NCI-H774 (cell line): ENCODE results near the gene TMEM163.

ENCODE experiments used
- DNase-seq: peaks from one replicate; lab custom pipeline; 2025; lab: John Stamatoyannopoulos, UW

TMEM163 gene

DNA sequence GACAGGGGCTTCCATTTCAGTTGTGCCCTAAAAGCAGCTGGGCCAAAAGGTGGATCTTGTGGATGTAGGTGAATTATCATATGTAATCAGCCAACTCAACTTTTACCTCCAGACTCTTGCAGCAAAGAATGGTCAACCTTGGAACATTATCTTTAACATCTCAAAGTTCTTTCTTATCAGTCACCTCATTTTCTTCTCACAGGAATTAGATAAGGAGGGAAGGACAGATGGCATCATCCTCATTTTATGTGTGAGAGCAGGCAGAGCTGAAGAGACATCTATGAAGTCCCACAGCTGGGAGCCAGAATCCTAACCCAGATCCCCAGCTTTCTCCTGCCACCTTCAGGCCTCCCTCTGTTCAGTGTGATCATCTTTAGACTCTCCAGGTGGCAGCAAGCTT lies 282.9 kb downstream of the TMEM163 start:
- no peak for DNase-seq

DNA sequence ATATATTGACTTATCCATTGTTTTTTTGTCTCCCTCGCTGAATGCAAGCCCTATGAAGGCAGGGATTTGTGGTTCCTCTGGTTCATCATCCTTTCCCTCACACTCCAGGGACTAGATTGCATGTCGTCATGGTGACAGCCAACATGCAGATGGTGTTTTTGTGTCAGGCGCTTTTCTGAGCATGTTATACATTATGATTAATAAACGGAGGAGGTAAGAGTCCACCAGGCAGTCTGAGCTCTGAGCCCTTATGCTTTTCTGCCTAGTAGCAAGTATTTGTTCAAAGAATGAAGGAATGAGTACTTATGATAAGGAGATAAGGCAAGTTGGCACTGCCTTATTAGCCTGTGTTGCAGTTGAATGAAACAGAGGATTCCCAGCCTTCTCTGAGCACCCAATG lies 283.3 kb downstream of the TMEM163 start:
- no peak for DNase-seq

DNA sequence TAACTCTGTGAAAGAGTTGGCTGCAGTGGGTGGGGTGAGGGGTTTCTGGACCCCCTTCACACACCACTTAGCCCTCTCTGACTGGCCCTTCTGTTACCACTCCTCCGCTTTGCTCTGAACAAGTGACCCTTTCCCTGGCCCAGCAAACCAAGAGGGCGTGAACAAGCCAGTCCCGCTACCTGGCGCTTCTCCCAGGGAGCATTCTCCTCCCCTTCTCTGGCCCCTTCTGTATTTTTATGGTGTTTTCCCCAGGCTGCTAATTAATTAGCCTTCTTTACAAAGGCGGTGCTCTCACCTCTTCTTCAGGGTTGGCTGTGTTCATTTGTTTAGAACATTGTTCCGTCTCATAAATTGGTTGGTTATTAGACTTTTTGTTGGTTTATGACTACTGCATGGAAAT lies 284.8 kb downstream of the TMEM163 start:
- DNase-seq, result no peak

DNA sequence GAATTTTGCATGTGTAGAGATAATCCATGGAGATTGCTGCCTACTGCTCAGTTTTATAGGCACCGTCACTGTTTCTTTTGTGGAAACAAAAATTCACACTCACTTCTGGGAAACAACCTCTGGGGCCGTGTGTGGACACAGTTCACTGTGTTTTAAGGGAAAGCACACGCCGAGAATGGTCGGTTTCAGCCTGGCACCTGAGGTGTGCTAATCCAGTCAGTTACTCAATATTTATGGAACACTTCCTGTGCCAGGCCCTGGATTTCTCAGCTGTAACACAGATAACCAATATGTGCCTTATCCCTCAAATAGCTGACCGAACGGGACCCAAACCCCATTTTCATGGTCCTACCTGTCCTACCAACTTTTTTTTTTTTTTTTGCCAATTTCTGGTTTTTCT lies 285.3 kb downstream of the TMEM163 start:
- DNase-seq, result no peak

DNA sequence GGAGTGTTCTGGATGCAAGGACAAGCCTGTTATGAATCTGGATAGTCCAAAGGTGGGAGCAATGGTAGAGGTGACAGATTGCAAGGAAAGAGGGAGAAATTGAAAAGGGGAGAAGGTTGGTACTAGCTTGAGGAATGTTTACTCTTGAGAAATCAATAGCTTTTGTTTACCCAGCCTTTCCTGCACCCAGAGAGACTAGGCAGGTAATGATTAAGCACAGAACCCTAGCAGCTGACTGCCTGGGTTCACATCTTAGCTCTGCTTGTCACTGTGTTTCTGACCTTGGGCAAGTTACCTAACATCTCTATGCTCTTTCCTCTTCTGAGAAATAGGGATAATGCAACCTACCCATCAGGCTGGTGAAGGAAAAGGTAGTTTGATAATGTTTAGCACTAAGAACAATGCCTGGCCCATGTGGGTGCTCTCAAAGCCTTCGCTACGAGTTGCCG lies 286.3 kb downstream of the TMEM163 start:
- no peak for DNase-seq

DNA sequence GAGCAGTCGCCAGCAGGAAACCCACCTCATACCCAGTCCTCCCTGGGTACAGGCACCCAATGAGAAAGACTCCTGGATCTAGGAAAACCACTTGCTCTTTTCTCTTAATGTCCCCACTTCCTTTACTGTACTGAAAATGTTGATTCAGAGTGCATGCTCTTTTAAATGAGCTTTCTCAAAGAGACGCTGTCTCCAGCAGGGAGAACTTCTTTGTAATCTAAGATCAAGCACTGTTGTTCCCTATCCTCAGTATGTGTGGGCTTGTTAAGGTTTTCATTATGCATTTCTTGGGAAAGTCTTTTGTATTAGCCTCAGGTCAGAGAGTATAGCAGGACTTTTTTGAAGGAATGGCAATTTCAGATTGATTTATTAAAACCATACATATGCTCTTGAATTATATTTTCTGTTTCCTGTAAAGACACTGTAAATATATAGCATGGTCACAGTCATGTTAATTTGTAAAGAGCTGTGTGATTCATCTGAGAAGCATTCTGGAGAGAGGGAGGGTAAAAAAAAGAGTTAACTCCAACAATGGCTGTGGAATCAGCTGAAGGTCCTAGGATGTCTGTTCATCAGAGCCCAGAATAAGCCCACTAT lies 286.9 kb downstream of the TMEM163 start:
- no peak for DNase-seq

DNA sequence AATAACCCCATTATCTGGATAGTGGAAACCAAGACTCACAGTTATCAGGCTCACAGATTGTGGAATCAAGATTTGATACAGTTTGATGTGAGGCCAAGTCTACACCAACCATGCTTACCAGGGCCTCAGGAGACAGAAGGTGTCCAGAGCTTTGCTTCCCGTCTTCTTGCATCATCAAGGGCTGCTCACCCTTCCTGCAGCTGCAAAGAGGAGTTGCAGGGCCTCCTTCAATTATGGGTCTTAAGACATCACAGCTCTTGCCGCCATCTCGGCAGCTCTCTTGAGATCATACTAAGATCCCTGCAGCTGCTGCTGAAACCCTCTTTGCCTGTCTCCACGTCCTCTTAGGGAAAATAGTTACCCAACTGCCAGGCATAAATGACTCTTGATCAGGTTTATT lies 288.9 kb downstream of the TMEM163 start:
- DNase-seq, result no peak

DNA sequence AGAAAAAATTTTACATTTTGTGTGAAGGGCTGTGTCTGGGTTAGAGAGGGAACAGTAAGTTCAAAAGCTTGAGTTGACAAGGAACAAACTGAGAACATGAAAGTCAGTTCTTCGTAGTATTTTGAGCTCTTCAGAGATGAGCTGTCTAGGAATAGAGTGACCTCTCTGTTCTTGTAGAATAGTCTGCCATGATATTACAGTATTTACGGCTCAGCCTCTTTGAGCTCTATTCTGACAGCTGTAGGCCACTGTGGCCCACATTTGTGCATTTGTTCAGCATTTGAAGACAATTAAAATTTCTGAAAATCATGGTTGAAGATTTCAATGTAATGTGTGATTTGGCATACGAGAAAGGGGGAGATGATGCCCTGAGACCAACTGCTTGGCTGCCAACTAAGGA lies 292.1 kb downstream of the TMEM163 start:
- DNase-seq, result no peak

DNA sequence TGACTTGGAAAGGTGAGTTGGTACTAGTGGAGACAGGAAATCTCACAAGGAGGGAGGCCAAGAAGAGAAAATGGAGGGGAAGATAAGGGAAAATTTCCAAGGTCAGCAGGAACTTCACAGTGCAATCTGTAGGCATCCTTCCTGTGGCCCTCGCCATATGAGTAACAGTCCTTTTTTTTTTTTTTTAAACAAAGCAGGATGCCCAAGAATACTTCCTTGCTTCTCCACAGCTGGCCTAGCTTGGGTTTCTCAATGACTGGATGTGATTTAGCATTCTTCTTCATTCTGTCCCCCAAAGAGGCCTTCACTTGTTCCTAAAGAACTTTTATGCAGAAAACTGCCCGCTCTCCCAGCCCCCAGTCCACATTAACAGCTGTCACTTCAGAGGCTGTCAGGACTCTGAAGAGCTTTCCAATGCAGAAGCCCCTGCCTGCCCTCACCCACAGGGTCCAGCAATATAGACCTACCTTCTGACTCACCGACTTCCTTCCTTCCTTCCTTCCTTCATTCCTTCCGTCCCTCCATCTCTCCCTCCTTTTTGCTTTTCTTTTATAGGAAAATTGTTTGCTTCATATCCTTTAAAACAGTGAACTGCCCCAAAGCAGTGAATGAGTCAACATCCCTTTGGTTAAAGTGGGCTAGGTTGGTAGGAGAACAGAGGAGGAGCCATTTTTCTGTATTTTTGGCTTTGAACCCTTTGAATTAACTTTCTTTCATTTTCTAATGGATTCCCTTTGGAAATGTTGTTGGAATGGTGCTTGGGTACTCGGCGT lies 292.9 kb downstream of the TMEM163 start:
- no peak for DNase-seq

DNA sequence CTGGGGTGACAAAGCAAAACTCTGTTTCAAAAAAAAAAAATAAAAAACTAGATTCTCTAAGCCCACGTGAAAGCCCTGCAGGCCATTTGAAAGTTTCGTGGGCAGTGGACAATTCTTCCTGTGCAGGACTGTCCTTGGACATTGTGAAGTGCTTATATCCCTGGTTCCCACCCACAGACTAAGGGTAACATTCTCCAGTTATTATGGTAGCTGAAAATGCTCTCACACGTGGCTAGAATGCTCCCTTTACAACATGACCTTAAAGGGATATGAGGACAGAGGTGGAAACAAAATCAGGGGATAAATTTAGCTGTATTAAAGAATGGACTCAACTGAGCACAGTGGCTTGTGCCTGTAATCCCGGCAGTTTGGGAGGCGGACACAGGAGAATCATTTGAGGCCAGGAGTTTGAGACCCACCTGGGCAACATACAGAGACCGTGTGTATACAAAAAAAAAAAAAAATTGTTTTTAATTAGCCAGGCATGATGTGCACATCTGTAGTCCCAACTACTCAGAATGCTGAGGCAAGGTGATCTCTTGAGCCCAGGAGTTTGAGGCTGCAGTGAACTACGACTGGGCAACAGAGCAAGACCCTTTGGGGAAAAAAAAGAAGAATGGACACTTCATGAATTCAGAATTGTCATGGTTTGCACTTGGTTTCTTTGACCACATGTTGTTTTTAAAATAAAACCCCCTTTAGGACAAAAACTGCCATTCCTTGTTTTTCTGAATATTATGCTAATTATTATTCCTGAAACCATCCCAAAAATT lies 297.1 kb downstream of the TMEM163 start:
- DNase-seq, result no peak

DNA sequence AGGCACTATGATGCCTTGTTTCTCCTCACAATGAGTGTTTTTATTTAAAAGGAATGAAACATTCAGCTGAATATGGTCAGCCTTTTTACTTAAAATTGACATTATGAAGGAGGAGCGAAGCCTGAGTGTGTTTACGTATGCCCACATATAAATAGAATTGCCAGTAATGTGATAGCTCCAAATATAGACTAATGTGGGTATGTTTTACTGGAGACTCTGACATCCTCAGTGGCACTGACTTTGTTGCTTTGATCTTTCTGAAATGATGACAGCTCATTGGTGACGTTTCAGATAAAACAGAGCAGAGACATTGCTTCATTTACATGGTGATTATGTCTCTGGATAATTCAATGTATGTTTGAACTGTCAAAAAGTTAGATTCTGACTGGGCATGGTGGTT lies 297.9 kb downstream of the TMEM163 start:
- DNase-seq, result no peak

DNA sequence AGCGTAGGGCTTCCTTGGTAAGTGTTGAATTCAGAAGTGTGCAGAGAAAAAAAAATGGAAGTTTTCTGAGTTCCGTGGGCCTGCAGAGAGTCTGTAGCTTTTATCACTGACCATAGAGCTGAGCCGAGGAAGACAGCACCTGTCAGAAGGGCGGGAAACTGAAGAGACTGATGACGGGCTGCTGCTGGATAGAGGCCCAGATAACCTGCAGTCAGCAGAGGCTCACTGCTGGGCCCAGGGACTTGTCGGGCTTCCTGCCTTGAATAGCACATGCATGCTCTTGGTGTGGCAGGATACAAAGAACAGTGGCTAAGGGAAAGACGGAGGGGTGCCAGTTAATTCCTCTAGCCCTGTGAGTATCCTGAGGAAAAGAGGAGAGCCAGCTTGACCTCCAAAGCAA lies 298.5 kb downstream of the TMEM163 start:
- no peak for DNase-seq

DNA sequence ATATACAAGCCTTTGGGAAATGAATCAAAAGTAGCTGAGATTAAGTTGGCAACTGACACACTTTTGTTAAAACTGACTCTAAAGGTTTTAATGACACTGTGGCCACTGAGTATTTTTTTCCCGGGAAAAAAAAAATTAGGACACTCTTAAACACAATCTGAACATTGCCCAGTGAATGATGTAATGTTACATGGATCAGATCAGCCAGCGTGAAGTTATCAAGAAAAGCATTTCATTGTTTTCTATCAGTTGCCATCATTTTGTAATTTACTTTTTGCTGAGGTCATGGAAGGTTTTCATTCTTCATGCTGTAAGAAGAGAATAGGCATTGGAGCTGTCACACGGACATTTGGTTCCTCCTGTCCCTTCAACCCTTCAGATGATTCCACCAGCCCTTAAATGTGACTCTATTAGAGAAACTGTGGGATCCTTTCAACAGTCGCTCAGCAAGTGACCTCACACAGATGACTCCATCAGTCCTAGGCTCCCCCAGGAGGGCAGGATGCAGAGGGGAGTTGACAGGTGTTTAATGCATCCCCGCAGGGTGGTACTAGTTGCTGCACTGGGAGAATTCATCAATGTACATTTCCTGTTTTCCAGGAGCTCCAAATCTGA lies 300.7 kb downstream of the TMEM163 start:
- DNase-seq, result no peak

DNA sequence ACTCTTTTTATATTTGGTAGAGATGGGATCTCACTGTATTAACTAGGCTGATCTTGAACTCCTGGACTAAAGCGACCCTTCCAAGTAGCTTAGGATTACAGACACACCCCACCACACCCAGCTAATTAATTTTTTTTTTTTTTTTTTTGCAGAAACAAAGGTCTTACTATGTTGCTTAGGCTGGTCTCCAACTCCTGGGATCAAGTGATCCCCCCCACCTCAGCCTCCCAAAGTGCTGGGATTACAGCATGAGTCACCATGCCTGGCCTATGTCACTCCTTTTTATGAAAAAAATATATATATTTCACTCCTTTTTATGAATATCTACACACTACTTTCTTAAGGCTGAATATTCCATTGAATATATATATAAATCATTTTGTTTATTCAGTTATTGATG lies 302.2 kb downstream of the TMEM163 start:
- no peak for DNase-seq

DNA sequence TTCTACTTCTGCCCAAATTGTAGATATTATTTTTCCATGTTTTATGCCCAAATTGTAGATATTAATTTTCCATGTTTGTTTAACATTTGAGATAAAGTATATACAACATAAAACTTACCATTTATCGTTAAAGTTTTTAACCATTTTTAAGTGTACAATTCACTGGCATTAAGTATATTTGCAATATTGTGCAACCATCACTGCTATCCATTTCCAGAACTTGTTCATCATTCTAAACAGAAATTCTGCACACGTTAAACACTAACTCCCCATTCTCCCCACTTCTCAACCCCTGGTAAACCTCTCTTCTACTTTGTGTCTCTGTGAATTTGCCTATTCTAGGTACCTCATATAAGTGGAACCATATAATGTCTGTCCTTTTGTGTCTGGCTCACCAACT lies 302.8 kb downstream of the TMEM163 start:
- no peak for DNase-seq

DNA sequence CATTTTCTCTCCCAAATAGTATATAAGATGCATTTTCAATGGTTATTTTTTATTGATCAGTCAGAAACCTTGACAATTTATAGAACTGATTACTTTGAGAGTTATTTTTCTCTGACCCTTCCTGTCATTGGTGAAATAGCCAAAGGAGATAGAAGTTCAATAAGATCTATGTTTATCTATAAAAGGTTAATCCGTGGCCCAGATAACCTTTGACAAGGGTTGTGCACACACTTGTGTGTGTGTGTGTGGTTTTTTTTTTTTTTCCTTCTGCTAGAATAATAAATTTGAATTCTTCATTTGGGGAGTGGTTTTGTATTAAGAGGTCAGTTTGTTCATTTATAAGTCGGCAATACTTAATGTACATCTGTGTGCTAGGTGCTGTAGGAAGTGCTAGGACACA lies 304.9 kb downstream of the TMEM163 start:
- no peak for DNase-seq

DNA sequence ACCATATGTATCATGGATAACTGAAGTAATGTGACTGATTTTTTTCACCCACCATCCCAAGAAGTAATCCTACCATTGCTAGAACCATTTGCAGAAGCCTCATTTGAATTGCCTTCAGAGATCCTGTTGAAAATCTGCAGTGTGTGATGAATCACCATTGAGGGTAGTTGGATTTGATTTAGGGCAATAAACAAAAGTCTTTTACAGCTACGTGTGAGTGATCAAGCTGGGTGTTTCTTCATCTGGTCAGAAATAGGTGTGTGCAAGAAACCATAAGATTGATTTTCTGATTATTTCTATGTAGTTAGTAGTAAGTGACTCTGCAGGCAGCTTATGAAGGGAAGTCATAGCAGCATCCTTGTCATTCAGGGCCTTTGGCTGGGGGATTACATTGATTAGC lies 305.4 kb downstream of the TMEM163 start:
- no peak for DNase-seq

DNA sequence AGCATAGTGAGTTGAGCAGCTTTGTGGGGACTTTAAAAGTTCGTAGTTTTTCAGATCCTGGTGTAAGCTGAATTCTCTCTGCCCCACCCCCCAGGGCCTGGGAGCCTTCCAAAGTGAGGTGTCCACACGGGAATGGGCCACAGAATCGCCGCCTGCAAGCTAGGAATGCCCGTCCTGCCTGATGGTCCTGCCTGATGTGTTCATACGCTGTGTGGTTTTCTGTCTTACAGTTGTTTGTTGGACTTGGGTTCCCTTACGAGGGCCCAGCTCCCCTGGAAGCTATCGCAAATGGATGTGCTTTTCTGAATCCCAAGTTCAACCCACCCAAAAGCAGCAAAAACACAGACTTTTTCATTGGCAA lies 306.2 kb downstream of the TMEM163 start:
- DNase-seq, result no peak

DNA sequence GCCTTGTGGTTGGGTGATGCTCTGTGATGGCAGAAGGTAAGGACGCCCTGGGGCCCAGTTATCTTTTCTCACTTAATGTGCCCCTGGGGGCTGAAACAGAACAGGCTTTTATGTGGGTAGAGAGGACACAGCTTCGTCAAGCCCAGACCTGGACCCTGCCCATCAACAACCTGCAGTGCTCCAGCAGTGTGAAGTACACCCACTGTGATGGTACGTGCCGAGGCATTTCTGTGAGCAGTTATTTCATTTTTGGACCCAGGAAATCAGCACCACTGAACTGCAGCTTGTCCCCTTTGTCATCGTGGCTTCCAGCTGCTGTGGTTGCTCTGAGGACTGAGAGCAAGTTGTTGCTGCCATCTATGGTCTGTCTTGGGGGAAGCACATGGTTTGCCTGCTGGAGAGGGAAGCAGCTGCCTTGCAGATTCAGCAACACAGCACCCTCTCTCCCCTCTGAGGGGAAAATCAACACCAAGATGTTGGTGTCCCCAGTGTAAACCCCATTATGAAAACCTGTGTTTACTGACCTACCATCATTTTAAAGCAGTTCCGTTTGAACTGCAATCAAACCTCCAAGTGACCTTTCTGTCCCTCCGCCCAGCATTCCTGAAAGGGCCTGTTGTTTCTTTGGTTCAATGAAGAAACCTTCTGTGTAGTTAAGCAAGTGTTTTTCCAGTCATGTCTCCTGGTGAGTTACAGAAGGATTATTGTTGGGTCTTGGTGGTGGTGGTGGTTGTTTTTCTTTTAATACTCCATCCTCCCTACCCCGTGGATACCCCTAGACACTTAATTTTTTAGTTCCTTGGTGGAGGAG lies 306.8 kb downstream of the TMEM163 start:
- DNase-seq, result peak; percentile 45

DNA sequence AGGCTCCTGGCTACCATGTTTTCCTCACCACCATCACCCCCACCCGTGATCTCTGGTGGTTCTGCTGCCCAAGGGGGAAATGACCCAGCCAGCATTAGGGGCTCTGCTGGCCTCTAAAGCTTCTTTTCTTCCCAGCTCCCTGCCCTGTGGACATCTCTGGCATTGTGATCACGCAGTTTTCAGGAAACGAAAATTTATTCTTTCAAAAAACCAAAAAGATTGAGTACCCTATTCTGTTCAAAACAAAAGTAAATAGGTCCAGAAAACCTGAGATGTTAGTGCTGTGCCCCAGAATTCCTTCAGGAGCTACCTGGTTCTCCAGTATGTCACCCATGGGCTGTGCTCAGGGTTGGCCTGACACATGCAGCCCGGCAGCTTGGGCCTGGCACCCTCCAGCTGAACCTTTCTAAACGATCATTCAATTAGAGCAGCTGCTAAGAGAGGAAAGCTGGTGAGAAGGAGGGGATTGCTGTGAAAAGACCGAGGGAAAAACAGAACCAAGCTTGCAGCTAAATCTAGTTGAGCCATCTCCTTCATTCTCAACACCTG lies 307.4 kb downstream of the TMEM163 start:
- DNase-seq, result no peak

DNA sequence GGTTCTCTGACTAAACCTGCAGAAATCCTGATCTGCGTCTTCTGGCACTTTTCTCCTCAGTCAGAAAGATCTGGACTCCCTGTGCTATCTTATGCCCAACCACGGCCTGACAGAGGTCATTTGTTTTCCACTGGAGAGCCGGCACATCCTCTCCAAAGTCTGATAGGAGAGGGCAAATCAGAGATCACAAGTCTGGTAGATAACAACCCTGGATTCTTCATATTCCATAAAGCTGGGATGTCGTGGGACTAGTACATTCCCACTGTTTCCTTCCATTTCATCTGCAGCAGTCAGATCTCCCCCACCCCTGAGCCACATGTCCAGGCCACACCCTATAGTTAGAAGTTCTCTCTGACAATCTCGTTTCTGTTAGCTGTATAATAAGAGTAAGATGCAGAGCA lies 308.0 kb downstream of the TMEM163 start:
- DNase-seq, result no peak

DNA sequence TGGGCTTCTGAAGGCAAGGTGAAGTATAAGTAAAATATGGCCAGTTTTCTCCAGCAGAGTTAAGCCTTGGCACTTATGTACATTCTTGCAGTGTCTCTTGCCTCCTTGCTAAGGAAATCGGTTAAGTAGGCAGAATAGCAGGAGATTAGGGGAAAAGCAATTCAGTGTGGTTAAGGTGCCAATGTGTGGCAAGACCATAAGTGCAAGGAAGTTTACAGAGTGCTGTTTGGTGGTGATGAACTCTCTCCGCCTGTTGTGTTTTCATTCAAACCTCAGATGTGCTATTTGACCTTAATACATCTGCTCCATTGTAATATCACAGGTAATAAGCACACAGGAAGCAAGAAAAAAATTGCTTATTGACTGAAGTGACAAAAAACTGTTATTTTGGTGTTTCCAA lies 308.8 kb downstream of the TMEM163 start:
- DNase-seq, result no peak
